HL-60 (cell line): ENCODE results near the gene RNF32.

Source experiments
- DNase-seq, 2 experiments: peaks; one replicate each; pipeline ENCODE4 v3.0.0-alpha.2; 2010 to 2020; ENCODE audit warnings: low read depth in 1 of 2, low spot score in 1 of 2
- H3K27ac ChIP-seq: fragments of 250-450 bp; sonication (Bioruptor Pico); replicated peaks from 2 replicates; pipeline ENCODE4 v1.5.1; 2020; ENCODE audit warnings: mild to moderate bottlenecking, moderate library complexity
- H3K27me3 ChIP-seq: fragments of 250-450 bp; sonication (Bioruptor Pico); 2 replicates; pipeline ENCODE4 v1.5.1; 2021; ENCODE audit warnings: mild to moderate bottlenecking, moderate library complexity; ENCODE audit not compliant: insufficient read depth, poor library complexity, severe bottlenecking
- H3K4me3 ChIP-seq: replicated peaks from 2 replicates; pipeline ENCODE4 v1.5.1; 2011; ENCODE audit warnings: mild to moderate bottlenecking, control low read depth, low read length; ENCODE audit not compliant: insufficient read depth
- GABPA ChIP-seq: IDR thresholded peaks from 2 replicates; pipeline ENCODE4 v1.6.1; 2012; ENCODE audit warnings: low read depth
- POLR2AphosphoS5 ChIP-seq: IDR thresholded peaks from 2 replicates; pipeline ENCODE4 v1.6.1; 2012; ENCODE audit warnings: low read depth
- SPI1 ChIP-seq: IDR thresholded peaks from 2 replicates; pipeline ENCODE4 v1.6.1; 2012; ENCODE audit warnings: low read depth, mild to moderate bottlenecking, borderline replicate concordance
- TF ChIP-seq, protein P1 (sequence below): IDR thresholded peaks from one replicate; pipeline ENCODE4 v1.5.1; 2011; ENCODE audit warnings: low read length, control low read depth, inconsistent platforms; ENCODE audit not compliant: insufficient read depth
- TF ChIP-seq, protein P2 (sequence below): IDR thresholded peaks from 2 replicates; pipeline ENCODE4 v1.6.1; 2012; ENCODE audit warnings: low read depth; ENCODE audit not compliant: insufficient replicate concordance

The RNF32 gene

DNA sequence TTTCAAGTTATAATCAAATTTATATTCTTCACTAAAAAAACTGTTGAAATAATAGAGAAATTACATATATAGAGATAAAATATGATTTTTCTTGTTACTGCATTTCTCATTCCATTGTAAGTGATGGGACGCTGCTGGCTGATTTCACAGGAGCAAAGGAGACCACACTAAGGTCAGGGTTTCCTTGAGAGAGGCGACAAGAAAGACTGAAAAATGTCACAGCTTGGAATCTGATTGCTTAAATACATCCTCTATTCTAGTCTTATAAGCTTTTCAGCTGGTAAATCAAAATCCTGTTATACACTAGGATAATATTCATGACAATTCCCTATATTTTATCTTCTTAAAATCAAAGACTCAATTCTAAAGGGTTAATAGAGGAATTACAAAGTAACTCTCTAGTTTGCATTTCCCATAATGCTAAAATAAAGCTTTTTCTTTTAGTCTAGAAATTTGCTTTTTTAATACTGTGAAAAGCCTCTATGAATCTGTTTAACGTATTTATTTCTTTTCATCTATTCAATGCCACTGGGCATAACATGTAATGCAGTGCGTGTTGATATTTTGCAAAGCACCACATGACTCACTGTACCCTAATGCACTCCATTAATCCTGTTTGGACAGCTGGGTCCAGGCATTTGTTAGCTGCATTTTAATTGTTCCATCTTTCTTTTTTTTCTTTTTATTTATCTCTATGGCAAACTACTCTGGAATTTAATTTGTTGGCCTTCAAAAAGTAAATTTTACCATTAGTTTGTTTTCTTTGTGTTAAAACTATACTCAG is 81.7 kb downstream of the RNF32 start:
- DNase-seq, result no peak
- TF ChIP-seq, protein P1, sequence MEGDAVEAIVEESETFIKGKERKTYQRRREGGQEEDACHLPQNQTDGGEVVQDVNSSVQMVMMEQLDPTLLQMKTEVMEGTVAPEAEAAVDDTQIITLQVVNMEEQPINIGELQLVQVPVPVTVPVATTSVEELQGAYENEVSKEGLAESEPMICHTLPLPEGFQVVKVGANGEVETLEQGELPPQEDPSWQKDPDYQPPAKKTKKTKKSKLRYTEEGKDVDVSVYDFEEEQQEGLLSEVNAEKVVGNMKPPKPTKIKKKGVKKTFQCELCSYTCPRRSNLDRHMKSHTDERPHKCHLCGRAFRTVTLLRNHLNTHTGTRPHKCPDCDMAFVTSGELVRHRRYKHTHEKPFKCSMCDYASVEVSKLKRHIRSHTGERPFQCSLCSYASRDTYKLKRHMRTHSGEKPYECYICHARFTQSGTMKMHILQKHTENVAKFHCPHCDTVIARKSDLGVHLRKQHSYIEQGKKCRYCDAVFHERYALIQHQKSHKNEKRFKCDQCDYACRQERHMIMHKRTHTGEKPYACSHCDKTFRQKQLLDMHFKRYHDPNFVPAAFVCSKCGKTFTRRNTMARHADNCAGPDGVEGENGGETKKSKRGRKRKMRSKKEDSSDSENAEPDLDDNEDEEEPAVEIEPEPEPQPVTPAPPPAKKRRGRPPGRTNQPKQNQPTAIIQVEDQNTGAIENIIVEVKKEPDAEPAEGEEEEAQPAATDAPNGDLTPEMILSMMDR, result no peak
- TF ChIP-seq POLR2AphosphoS5 (no peak), GABPA (no peak), SPI1 (no peak)
- TF ChIP-seq, protein P2, sequence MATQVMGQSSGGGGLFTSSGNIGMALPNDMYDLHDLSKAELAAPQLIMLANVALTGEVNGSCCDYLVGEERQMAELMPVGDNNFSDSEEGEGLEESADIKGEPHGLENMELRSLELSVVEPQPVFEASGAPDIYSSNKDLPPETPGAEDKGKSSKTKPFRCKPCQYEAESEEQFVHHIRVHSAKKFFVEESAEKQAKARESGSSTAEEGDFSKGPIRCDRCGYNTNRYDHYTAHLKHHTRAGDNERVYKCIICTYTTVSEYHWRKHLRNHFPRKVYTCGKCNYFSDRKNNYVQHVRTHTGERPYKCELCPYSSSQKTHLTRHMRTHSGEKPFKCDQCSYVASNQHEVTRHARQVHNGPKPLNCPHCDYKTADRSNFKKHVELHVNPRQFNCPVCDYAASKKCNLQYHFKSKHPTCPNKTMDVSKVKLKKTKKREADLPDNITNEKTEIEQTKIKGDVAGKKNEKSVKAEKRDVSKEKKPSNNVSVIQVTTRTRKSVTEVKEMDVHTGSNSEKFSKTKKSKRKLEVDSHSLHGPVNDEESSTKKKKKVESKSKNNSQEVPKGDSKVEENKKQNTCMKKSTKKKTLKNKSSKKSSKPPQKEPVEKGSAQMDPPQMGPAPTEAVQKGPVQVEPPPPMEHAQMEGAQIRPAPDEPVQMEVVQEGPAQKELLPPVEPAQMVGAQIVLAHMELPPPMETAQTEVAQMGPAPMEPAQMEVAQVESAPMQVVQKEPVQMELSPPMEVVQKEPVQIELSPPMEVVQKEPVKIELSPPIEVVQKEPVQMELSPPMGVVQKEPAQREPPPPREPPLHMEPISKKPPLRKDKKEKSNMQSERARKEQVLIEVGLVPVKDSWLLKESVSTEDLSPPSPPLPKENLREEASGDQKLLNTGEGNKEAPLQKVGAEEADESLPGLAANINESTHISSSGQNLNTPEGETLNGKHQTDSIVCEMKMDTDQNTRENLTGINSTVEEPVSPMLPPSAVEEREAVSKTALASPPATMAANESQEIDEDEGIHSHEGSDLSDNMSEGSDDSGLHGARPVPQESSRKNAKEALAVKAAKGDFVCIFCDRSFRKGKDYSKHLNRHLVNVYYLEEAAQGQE, result no peak
- Histone ChIP-seq H3K27me3 (no peaks in the 10 kb centered on the region), H3K4me3 (no peak overlapping the region), H3K27ac (no peak overlapping the region)

DNA sequence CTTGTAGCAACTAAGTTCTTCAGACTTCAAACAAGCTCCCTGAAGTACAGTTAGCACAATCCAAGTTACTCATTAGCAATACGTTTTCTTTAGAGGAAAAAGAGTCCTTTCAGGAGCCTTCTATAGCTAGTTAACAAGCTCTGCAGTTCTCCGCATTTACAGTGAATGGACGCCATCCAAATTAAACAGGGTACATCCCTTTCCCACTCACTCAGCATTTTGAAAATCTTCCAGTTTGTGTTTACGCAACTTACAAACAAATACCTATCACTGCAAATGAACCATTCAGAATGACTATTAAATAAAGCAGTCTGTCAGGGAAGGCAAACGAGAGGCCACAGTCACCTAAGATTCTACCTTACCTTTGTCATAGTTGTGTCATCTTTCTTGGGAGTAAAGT is 84.5 kb downstream of the RNF32 start:
- DNase-seq, result no peak
- no peaks in the 10 kb centered on the region for H3K27me3 ChIP-seq
- TF ChIP-seq GABPA, result no peak
- TF ChIP-seq, protein P2, result no peak
- no peak for TF ChIP-seq POLR2AphosphoS5
- no peak for TF ChIP-seq SPI1
- TF ChIP-seq, protein P1, result no peak
- no peak overlapping the region for H3K4me3 ChIP-seq
- H3K27ac ChIP-seq, result no peak overlapping the region

DNA sequence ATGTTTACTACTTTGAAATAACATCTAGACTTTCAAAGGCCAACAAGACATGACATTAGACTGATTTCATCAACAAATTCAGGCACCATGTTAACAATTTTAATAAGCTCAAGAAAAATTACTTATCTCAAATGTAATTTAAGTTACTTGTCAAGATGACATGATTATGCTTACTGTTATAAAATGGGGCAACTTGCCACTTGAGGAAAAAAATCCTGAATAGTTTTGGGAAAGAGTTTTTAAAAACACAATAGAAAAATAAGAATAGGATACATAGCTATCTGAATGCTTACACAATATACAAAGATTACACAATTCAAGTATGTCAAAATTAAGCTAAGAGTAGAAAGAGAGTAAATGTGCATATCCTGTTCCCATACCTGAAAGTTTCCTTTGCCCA is 85.4 kb downstream of the RNF32 start:
- Histone ChIP-seq H3K27ac (no peak overlapping the region), H3K27me3 (no peaks in the 10 kb centered on the region), H3K4me3 (no peak overlapping the region)
- peak in 1 of 2 experiments; percentile 16 for DNase-seq
- TF ChIP-seq, protein P1, result no peak
- TF ChIP-seq POLR2AphosphoS5 (no peak), GABPA (no peak), SPI1 (no peak)
- TF ChIP-seq, protein P2, result no peak
